ENCODE measurements around the gene FUT3.

DNA sequence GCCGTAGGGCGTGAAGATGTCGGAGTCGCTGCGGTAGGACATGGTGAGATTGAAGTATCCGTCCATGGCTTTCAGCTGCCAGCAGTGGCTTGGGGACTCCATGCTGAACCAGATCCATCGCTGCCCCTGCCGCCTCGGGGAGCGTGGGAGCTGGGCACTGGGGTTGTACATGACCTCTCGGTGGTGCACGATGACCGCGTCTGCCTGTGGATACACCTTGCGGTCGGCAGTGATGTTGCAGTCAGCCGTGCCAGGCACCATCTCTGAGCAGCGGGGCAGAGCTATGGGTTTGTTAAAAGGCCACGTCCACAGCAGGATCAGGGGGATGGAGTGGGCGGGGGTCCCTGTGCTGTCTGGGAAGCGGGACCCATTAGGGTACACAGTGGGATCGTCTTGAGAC, 19.2 kb downstream of the FUT3 start:
- TF ChIP-seq, protein P1, sequence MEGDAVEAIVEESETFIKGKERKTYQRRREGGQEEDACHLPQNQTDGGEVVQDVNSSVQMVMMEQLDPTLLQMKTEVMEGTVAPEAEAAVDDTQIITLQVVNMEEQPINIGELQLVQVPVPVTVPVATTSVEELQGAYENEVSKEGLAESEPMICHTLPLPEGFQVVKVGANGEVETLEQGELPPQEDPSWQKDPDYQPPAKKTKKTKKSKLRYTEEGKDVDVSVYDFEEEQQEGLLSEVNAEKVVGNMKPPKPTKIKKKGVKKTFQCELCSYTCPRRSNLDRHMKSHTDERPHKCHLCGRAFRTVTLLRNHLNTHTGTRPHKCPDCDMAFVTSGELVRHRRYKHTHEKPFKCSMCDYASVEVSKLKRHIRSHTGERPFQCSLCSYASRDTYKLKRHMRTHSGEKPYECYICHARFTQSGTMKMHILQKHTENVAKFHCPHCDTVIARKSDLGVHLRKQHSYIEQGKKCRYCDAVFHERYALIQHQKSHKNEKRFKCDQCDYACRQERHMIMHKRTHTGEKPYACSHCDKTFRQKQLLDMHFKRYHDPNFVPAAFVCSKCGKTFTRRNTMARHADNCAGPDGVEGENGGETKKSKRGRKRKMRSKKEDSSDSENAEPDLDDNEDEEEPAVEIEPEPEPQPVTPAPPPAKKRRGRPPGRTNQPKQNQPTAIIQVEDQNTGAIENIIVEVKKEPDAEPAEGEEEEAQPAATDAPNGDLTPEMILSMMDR (conservative IDR thresholded peaks at IDR 0.05; ENCODE audit: low read length): no peak
- TF ChIP-seq EZH2phosphoT487 (IDR thresholded peaks at IDR 0.05; ENCODE audit: borderline replicate concordance): no peak
